HG03575 (cell line): Measurements from ENCODE around the gene HLA-DRB1.
"Not testable (repeated sequence)": the region's sequence is repeated elsewhere in the genome, so short reads cannot be mapped to it uniquely, and the experiment has no call there.

Experiments
- ATAC-seq: cut with Tn5 transposase; IDR thresholded peaks from one replicate; pipeline ENCODE4 v1.9.1; 2021; ENCODE audit not compliant: unreplicated experiment, insufficient number of reproducible peaks, low FRiP score; ENCODE audit errors: extremely low read depth

HLA-DRB1 gene

GRCh38 chr6:32610682-32611296 is 21.1 kb upstream of the HLA-DRB1 start:
- no peak for ATAC-seq

GRCh38 chr6:32609731-32610640 is 20.3 kb upstream of the HLA-DRB1 start:
- ATAC-seq, result peak; percentile 60

- no peak for ATAC-seq
Measured at GRCh38 chr6:32609391-32609730, 19.7 kb upstream of the HLA-DRB1 start.

GRCh38 chr6:32608362-32608761 is 18.7 kb upstream of the HLA-DRB1 start:
- no peak for ATAC-seq

GRCh38 chr6:32607988-32608298 is 18.3 kb upstream of the HLA-DRB1 start:
- ATAC-seq, result no peak

GRCh38 chr6:32607263-32607987 is 17.8 kb upstream of the HLA-DRB1 start:
- no peak for ATAC-seq

GRCh38 chr6:32604434-32604877 is 14.8 kb upstream of the HLA-DRB1 start:
- ATAC-seq, result no peak

GRCh38 chr6:32603888-32604287 is 14.2 kb upstream of the HLA-DRB1 start:
- no peak for ATAC-seq

- no peak for ATAC-seq
Measured at GRCh38 chr6:32603222-32603621, 13.6 kb upstream of the HLA-DRB1 start.

GRCh38 chr6:32602383-32602782 is 12.7 kb upstream of the HLA-DRB1 start:
- no peak for ATAC-seq

GRCh38 chr6:32597024-32597423 is 7.4 kb upstream of the HLA-DRB1 start:
- ATAC-seq, result no peak

GRCh38 chr6:32590713-32591112 is 1.1 kb upstream of the HLA-DRB1 start:
- not testable (repeated sequence) for ATAC-seq

- ATAC-seq, result no peak
Measured at GRCh38 chr6:32588156-32588555, 1.5 kb downstream of the HLA-DRB1 start.

GRCh38 chr6:32583527-32583898 is 6.1 kb downstream of the HLA-DRB1 start:
- no peak for ATAC-seq

GRCh38 chr6:32581315-32582095 is 8.1 kb downstream of the HLA-DRB1 start:
- no peak for ATAC-seq

GRCh38 chr6:32580593-32580992 is 9.1 kb downstream of the HLA-DRB1 start:
- no peak for ATAC-seq

GRCh38 chr6:32578962-32579361 is 10.7 kb downstream of the HLA-DRB1 start:
- ATAC-seq, result no peak

- not testable (repeated sequence) for ATAC-seq
Measured at GRCh38 chr6:32577493-32577892, 12.2 kb downstream of the HLA-DRB1 start.

GRCh38 chr6:32576250-32576649 is 13.4 kb downstream of the HLA-DRB1 start:
- ATAC-seq, result no peak
